Mesenchymal stem cell (in vitro differentiated cells and primary cell): ENCODE results near the gene SLC12A5.

ENCODE experiments used
- DNase-seq: peaks from one replicate; pipeline ENCODE4 v3.0.0-alpha.2; 2013
- H2AFZ ChIP-seq: one replicate; pipeline ENCODE4 v1.6.1; 2013; ENCODE audit warnings: low read depth, mild to moderate bottlenecking, control low read depth, inconsistent platforms, low read length, moderate library complexity
- H2AK5ac ChIP-seq: 2 replicates; pipeline ENCODE4 v1.6.1; 2013; ENCODE audit warnings: low read length, moderate library complexity, mild to moderate bottlenecking, inconsistent platforms; ENCODE audit not compliant: severe bottlenecking
- H2BK120ac ChIP-seq: one replicate; pipeline ENCODE4 v1.6.1; 2013; ENCODE audit warnings: low read depth, mild to moderate bottlenecking, inconsistent platforms, low read length, moderate library complexity
- H2BK12ac ChIP-seq, 2 experiments: one replicate each; pipeline ENCODE4 v1.6.1; 2013; ENCODE audit warnings: inconsistent platforms in 2 of 2, low read length in 2 of 2, mild to moderate bottlenecking in 2 of 2, moderate library complexity in 2 of 2, control low read depth in 1 of 2
- H2BK15ac ChIP-seq: one replicate; pipeline ENCODE4 v1.6.1; 2013; ENCODE audit warnings: mild to moderate bottlenecking, low read depth, inconsistent platforms; ENCODE audit not compliant: poor library complexity, severe bottlenecking
- H2BK5ac ChIP-seq: 2 replicates; pipeline ENCODE4 v1.6.1; 2013; ENCODE audit warnings: low read depth, mild to moderate bottlenecking, low read length, control low read depth, inconsistent platforms; ENCODE audit not compliant: poor library complexity, severe bottlenecking
- H3K14ac ChIP-seq, 2 experiments: one replicate each; pipeline ENCODE4 v1.6.1; 2013; ENCODE audit warnings: inconsistent platforms in 2 of 2, low read length in 2 of 2, control low read depth in 1 of 2, mild to moderate bottlenecking in 1 of 2, moderate library complexity in 1 of 2
- H3K18ac ChIP-seq, 2 experiments: one replicate each; pipeline ENCODE4 v1.6.1; 2013; ENCODE audit warnings: inconsistent platforms in 2 of 2, low read length in 2 of 2, control low read depth in 1 of 2, low read depth in 1 of 2, mild to moderate bottlenecking in 1 of 2
- H3K23ac ChIP-seq, 2 experiments: one replicate each; pipeline ENCODE4 v1.6.1; 2013; ENCODE audit warnings: inconsistent platforms in 2 of 2, low read length in 2 of 2, mild to moderate bottlenecking in 2 of 2, moderate library complexity in 2 of 2, control low read depth in 1 of 2
- H3K27ac ChIP-seq: 2 replicates; pipeline ENCODE4 v1.5.1; 2013; ENCODE audit warnings: mild to moderate bottlenecking, moderate library complexity, low read length, control low read depth, inconsistent platforms; ENCODE audit not compliant: poor library complexity, severe bottlenecking
- H3K27me3 ChIP-seq, 2 experiments: 2 replicates each; pipeline versions ENCODE4 v1.6.1 to v1.7.0; 2013; ENCODE audit warnings: low read length in 2 of 2, mild to moderate bottlenecking in 2 of 2, moderate library complexity in 2 of 2, control low read depth in 1 of 2, inconsistent platforms in 1 of 2; ENCODE audit not compliant: control insufficient read depth in 1 of 2, insufficient read depth in 1 of 2
- H3K36me3 ChIP-seq, 2 experiments: 2 replicates each; pipeline versions ENCODE4 v1.6.1 to v1.7.0; 2013; ENCODE audit warnings: low read length in 2 of 2, control low read depth in 1 of 2, inconsistent platforms in 1 of 2, low read depth in 1 of 2, mild to moderate bottlenecking in 1 of 2; ENCODE audit not compliant: insufficient read depth in 2 of 2, control insufficient read depth in 1 of 2
- H3K4ac ChIP-seq, 2 experiments: one replicate each; pipeline ENCODE4 v1.6.1; 2013; ENCODE audit warnings: inconsistent platforms in 2 of 2, low read length in 2 of 2, mild to moderate bottlenecking in 2 of 2, moderate library complexity in 2 of 2, control low read depth in 1 of 2, low read depth in 1 of 2
- H3K4me1 ChIP-seq: 2 replicates; pipeline ENCODE4 v1.6.1; 2013; ENCODE audit warnings: low read depth, low read length, control low read depth; ENCODE audit not compliant: control insufficient read depth, insufficient read depth
- H3K4me2 ChIP-seq: 2 replicates; pipeline ENCODE4 v1.6.1; 2013; ENCODE audit warnings: low read length, mild to moderate bottlenecking, inconsistent platforms; ENCODE audit not compliant: poor library complexity, severe bottlenecking
- H3K4me3 ChIP-seq, 2 experiments: 2 replicates each; pipeline versions ENCODE4 v1.5.1 to v1.7.0; 2013; ENCODE audit warnings: low read length in 2 of 2, mild to moderate bottlenecking in 2 of 2, control low read depth in 1 of 2, low read depth in 1 of 2; ENCODE audit not compliant: insufficient read depth in 1 of 2
- H3K79me1 ChIP-seq: replicated peaks from 2 replicates; pipeline ENCODE4 v1.6.1; 2013; ENCODE audit warnings: mild to moderate bottlenecking, control low read depth, low read length, inconsistent platforms; ENCODE audit not compliant: poor library complexity, severe bottlenecking
- H3K9ac ChIP-seq: 2 replicates; pipeline ENCODE4 v1.7.0; 2013; ENCODE audit warnings: mild to moderate bottlenecking, low read length, moderate library complexity
- H3K9me3 ChIP-seq: 2 replicates; pipeline ENCODE4 v1.7.0; 2013; ENCODE audit warnings: mild to moderate bottlenecking, low read length; ENCODE audit not compliant: control insufficient read depth
- H4K8ac ChIP-seq: one replicate; pipeline ENCODE4 v1.6.1; 2013; ENCODE audit warnings: inconsistent platforms, mild to moderate bottlenecking, low read length, moderate library complexity
- H4K91ac ChIP-seq: one replicate; pipeline ENCODE4 v1.6.1; 2013; ENCODE audit warnings: mild to moderate bottlenecking, low read length, inconsistent platforms
- WGBS: methylation state at CpG from one replicate; pipeline ENCODE4 v1.1.7; 2013; ENCODE audit warnings: mixed read lengths; 5-methylcytosine and 5-hydroxymethylcytosine counted together

The SLC12A5 gene

DNA sequence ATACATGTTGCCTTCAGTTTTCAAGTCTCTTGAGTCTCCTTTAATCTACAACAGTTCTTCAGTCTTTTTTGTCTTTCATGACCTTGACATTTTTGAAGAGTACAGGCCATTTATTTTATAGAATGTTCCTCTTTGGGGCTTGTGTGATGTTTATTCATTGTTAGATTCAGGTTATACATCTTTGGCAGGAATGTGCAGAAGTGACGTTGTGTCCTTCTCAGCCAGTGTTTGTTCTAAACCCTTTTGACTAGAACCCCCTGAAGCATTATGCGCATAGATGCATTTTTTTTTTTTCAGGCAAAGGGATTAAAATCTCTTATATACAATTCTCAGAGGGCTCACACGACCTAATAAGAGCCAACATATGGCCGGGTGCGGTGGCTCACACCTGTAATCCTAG lies 72.0 kb downstream of the SLC12A5 start:
- Histone ChIP-seq H3K9me3 (peaks cover 5% of the 10 kb centered on the region), H4K8ac (no peak overlapping the region), H3K4me1 (peaks cover 4% of the 10 kb centered on the region), H3K36me3 (no peaks in the 10 kb centered on the region), H3K9ac (no peak overlapping the region), H2AK5ac (no peak overlapping the region), H3K27ac (no peak overlapping the region), H2BK15ac (no peak overlapping the region), H3K79me1 (no peaks in the 10 kb centered on the region), H3K14ac (no peak overlapping the region), H2BK5ac (no peak overlapping the region), H2BK12ac (no peak overlapping the region), H2BK120ac (no peak overlapping the region), H3K4me2 (no peak overlapping the region), H2AFZ (no peak overlapping the region), H3K23ac (no peak overlapping the region), H3K4ac (no peak overlapping the region), H4K91ac (no peak overlapping the region), H3K4me3 (no peak overlapping the region), H3K18ac (no peak overlapping the region), H3K27me3 (peaks cover 29 to 83% of the 10 kb centered on the region in 2 experiments)
- WGBS, result 84% methylated on average over 5 of the region's 5 CpGs
- no peak for DNase-seq

DNA sequence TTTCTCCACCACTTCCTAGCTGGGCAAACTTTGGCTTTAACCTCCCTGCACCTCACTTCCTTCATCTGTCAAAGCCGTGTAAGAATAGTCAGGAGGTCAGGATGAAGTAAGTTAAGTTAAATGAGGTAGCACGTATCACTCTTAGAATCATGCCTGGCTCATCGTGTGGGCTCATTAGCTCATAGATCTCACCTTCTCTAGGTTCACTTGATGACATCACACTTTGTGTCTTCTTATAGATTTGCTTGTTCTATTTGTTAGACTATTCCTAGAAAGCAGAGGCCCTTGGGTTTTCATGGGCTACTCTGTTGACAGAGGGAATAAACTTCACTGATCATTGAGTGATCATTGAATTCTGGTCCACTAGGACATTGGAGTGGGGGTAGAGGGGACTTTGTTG lies 72.9 kb downstream of the SLC12A5 start:
- H3K36me3 ChIP-seq, result no peaks in the 10 kb centered on the region
- WGBS, result 40% methylated on average over 1 of the region's 3 CpGs
- H4K8ac ChIP-seq, result no peak overlapping the region

GRCh38 chr20:46102940-46103339 lies 73.9 kb downstream of the SLC12A5 start:
- 74% methylated on average over 2 of the region's 3 CpGs for WGBS
- Histone ChIP-seq H2AK5ac (no peak overlapping the region), H3K9ac (no peak overlapping the region), H2BK15ac (no peak overlapping the region), H2BK12ac (no peak overlapping the region), H3K4me2 (no peak overlapping the region), H2BK120ac (no peak overlapping the region), H3K27ac (no peak overlapping the region), H3K9me3 (peaks cover 5% of the 10 kb centered on the region), H2AFZ (no peak overlapping the region), H2BK5ac (no peak overlapping the region), H3K4ac (no peak overlapping the region), H3K14ac (no peak overlapping the region), H3K79me1 (no peaks in the 10 kb centered on the region), H3K18ac (no peak overlapping the region), H3K27me3 (peaks cover 29 to 85% of the 10 kb centered on the region in 2 experiments), H4K91ac (no peak overlapping the region), H4K8ac (no peak overlapping the region), H3K23ac (no peak overlapping the region), H3K36me3 (no peaks in the 10 kb centered on the region), H3K4me3 (no peak overlapping the region), H3K4me1 (peaks cover 4% of the 10 kb centered on the region)
- no peak for DNase-seq

More for the DNA sequence above, 72.9 kb downstream of the SLC12A5 start:
- H3K9me3 ChIP-seq, result peaks cover 5% of the 10 kb centered on the region
- peaks cover 29 to 89% of the 10 kb centered on the region in 2 experiments for H3K27me3 ChIP-seq
- H3K4me2 ChIP-seq, result no peak overlapping the region
- no peak overlapping the region for H3K14ac ChIP-seq
- H3K18ac ChIP-seq, result no peak overlapping the region
- no peak overlapping the region for H4K91ac ChIP-seq
- no peak overlapping the region for H3K4ac ChIP-seq
- peaks cover 4% of the 10 kb centered on the region for H3K4me1 ChIP-seq
- no peak overlapping the region for H2BK5ac ChIP-seq
- H2AFZ ChIP-seq, result no peak overlapping the region
- H2BK12ac ChIP-seq, result no peak overlapping the region
- no peak overlapping the region for H2BK120ac ChIP-seq
- DNase-seq, result no peak
- no peak overlapping the region for H2AK5ac ChIP-seq
- no peak overlapping the region for H3K9ac ChIP-seq
- H3K23ac ChIP-seq, result no peak overlapping the region
- no peak overlapping the region for H3K4me3 ChIP-seq
- H3K27ac ChIP-seq, result no peak overlapping the region
- no peaks in the 10 kb centered on the region for H3K79me1 ChIP-seq
- H2BK15ac ChIP-seq, result no peak overlapping the region

- H2BK120ac ChIP-seq, result no peak overlapping the region
- H3K4ac ChIP-seq, result no peak overlapping the region
- no peak overlapping the region for H3K9ac ChIP-seq
- WGBS, result 69% methylated on average over 3 of the region's 3 CpGs
- no peaks in the 10 kb centered on the region for H3K79me1 ChIP-seq
- H3K4me2 ChIP-seq, result no peak overlapping the region
- no peak overlapping the region for H2AFZ ChIP-seq
- H2AK5ac ChIP-seq, result no peak overlapping the region
- no peaks in the 10 kb centered on the region for H3K36me3 ChIP-seq
- H2BK12ac ChIP-seq, result no peak overlapping the region
- H3K23ac ChIP-seq, result no peak overlapping the region
- no peak overlapping the region for H3K27ac ChIP-seq
- DNase-seq, result no peak
- H4K8ac ChIP-seq, result no peak overlapping the region
- peaks cover 4% of the 10 kb centered on the region for H3K4me1 ChIP-seq
- H2BK15ac ChIP-seq, result no peak overlapping the region
- H3K9me3 ChIP-seq, result peaks cover 5% of the 10 kb centered on the region
- H3K27me3 ChIP-seq, result peaks cover 28 to 79% of the 10 kb centered on the region in 2 experiments
- no peak overlapping the region for H2BK5ac ChIP-seq
- no peak overlapping the region for H3K18ac ChIP-seq
- no peak overlapping the region for H3K14ac ChIP-seq
- no peak overlapping the region for H3K4me3 ChIP-seq
- no peak overlapping the region for H4K91ac ChIP-seq
Measured at GRCh38 chr20:46104262-46104661, 75.2 kb downstream of the SLC12A5 start.
